ENCODE results near the gene ECM2. TPM values are rescaled to one million over a fixed set of nuclear protein-coding genes. Genes with fewer than 3 reads are reported as not detected.

ECM2 gene
- total RNA-seq, 2 donors from 2014 or later = 63.6 to 78.7 TPM

GRCh38 chr9:92479346-92479745 is 56.4 kb downstream of the ECM2 start:
- H3K36me3 ChIP-seq = no peaks in the 10 kb centered on the region
- TF ChIP-seq CTCF (IDR thresholded peaks at IDR 0.05) = no peak
- peaks cover 49 to 76% of the 10 kb centered on the region in 2 donors for H3K4me1 ChIP-seq (ENCODE audit: control insufficient read depth in 1 of 2, low read depth in 2 of 2)
- no peak for ATAC-seq (ENCODE audit: insufficient number of reproducible peaks, low FRiP score, low read depth)
- no peaks in the 10 kb centered on the region for H3K9me3 ChIP-seq
- H3K4me3 ChIP-seq = no peak overlapping the region
- no peak for DNase-seq (ENCODE audit: low spot score)
- H3K27me3 ChIP-seq (replicated peaks; ENCODE audit: insufficient read depth) = no peaks in the 10 kb centered on the region
- H3K27ac ChIP-seq = peak overlapping the region; percentile 89 to 96

GRCh38 chr9:92478783-92479182 is 57.0 kb downstream of the ECM2 start:
- no peak for TF ChIP-seq CTCF (IDR thresholded peaks at IDR 0.05)
- ATAC-seq (ENCODE audit: insufficient number of reproducible peaks, low FRiP score, low read depth) = no peak
- Histone ChIP-seq H3K27me3 (replicated peaks; ENCODE audit: insufficient read depth) (no peaks in the 10 kb centered on the region), H3K9me3 (no peaks in the 10 kb centered on the region), H3K36me3 (no peaks in the 10 kb centered on the region), H3K4me1 (ENCODE audit: control insufficient read depth in 1 of 2, low read depth in 2 of 2) (peaks cover 49 to 76% of the 10 kb centered on the region in 2 donors), H3K4me3 (no peak overlapping the region), H3K27ac (peak overlapping the region; percentile 89 to 96)
- DNase-seq (ENCODE audit: low spot score) = no peak

- H3K36me3 ChIP-seq = peaks cover 3% of the 10 kb centered on the region
- H3K4me1 ChIP-seq (ENCODE audit: control insufficient read depth in 1 of 2, low read depth in 2 of 2) = peaks cover 34 to 61% of the 10 kb centered on the region in 2 donors
- no peaks in the 10 kb centered on the region for H3K27me3 ChIP-seq (replicated peaks; ENCODE audit: insufficient read depth)
- no peak for TF ChIP-seq CTCF (IDR thresholded peaks at IDR 0.05)
- no peak for ATAC-seq (ENCODE audit: insufficient number of reproducible peaks, low FRiP score, low read depth)
- DNase-seq (ENCODE audit: low spot score) = no peak
- H3K9me3 ChIP-seq = no peaks in the 10 kb centered on the region
- no peak overlapping the region for H3K4me3 ChIP-seq
- no peak overlapping the region for H3K27ac ChIP-seq
Observed at GRCh38 chr9:92476962-92477361, 58.8 kb downstream of the ECM2 start.

GRCh38 chr9:92474587-92474986 is 61.2 kb downstream of the ECM2 start:
- TF ChIP-seq CTCF (IDR thresholded peaks at IDR 0.05) = no peak
- no peak for ATAC-seq (ENCODE audit: insufficient number of reproducible peaks, low FRiP score, low read depth)
- Histone ChIP-seq H3K36me3 (peaks cover 5% of the 10 kb centered on the region), H3K4me1 (ENCODE audit: control insufficient read depth in 1 of 2, low read depth in 2 of 2) (peaks cover 23 to 47% of the 10 kb centered on the region in 2 donors), H3K27me3 (replicated peaks; ENCODE audit: insufficient read depth) (no peaks in the 10 kb centered on the region), H3K27ac (no peak overlapping the region), H3K4me3 (no peak overlapping the region), H3K9me3 (no peaks in the 10 kb centered on the region)
- no peak for DNase-seq (ENCODE audit: low spot score)

GRCh38 chr9:92468206-92468605 is 67.6 kb downstream of the ECM2 start:
- TF ChIP-seq CTCF (IDR thresholded peaks at IDR 0.05) = no peak
- Histone ChIP-seq H3K27me3 (replicated peaks; ENCODE audit: insufficient read depth) (no peaks in the 10 kb centered on the region), H3K36me3 (peaks cover 9% of the 10 kb centered on the region), H3K4me3 (no peak overlapping the region), H3K27ac (peak overlapping the region; percentile 32 to 36), H3K9me3 (no peaks in the 10 kb centered on the region), H3K4me1 (ENCODE audit: control insufficient read depth in 1 of 2, low read depth in 2 of 2) (peaks cover 12 to 45% of the 10 kb centered on the region in 2 donors)
- no peak for DNase-seq (ENCODE audit: low spot score)
- no peak for ATAC-seq (ENCODE audit: insufficient number of reproducible peaks, low FRiP score, low read depth)
